Trophoblast cell (in vitro differentiated cells and primary cell): Measurements from ENCODE around the gene PDE6B.

Experiments used
- DNase-seq, 2 donors: peaks; one replicate each; pipeline ENCODE4 v3.0.0-alpha.2; 2016
- H2AFZ ChIP-seq: 2 replicates; pipeline ENCODE4 v1.6.1; 2013; ENCODE audit warnings: low read length, moderate library complexity, mild to moderate bottlenecking; ENCODE audit not compliant: insufficient read depth, poor library complexity
- H2AK5ac ChIP-seq: 2 replicates; pipeline ENCODE4 v1.6.1; 2013; ENCODE audit warnings: mild to moderate bottlenecking, low read length
- H2BK120ac ChIP-seq: 2 replicates; pipeline ENCODE4 v1.6.1; 2013; ENCODE audit warnings: low read length, mild to moderate bottlenecking, moderate library complexity; ENCODE audit not compliant: insufficient read depth, poor library complexity
- H2BK12ac ChIP-seq: 2 replicates; pipeline ENCODE4 v1.6.1; 2013; ENCODE audit warnings: mild to moderate bottlenecking, low read length, moderate library complexity
- H2BK5ac ChIP-seq: 2 replicates; pipeline ENCODE4 v1.6.1; 2013; ENCODE audit warnings: low read length, low read depth, moderate library complexity, mild to moderate bottlenecking; ENCODE audit not compliant: poor library complexity
- H3K14ac ChIP-seq: 2 replicates; pipeline ENCODE4 v1.6.1; 2013; ENCODE audit warnings: mild to moderate bottlenecking, low read length
- H3K18ac ChIP-seq: 2 replicates; pipeline ENCODE4 v1.6.1; 2013; ENCODE audit warnings: mild to moderate bottlenecking, low read length
- H3K23ac ChIP-seq: 2 replicates; pipeline ENCODE4 v1.6.1; 2013; ENCODE audit warnings: low read length
- H3K27ac ChIP-seq: 2 replicates; pipeline ENCODE4 v1.5.1; 2013; ENCODE audit warnings: low read depth, mild to moderate bottlenecking, inconsistent platforms, low read length, moderate library complexity
- H3K27me3 ChIP-seq: 2 replicates; pipeline ENCODE4 v1.6.1; 2013; ENCODE audit warnings: inconsistent platforms, mild to moderate bottlenecking, low read length, moderate library complexity; ENCODE audit not compliant: insufficient read depth
- H3K36me3 ChIP-seq, 2 experiments: 1 replicate in 1 of 2; 2 replicates in 1 of 2; pipeline ENCODE4 v1.6.1; 2013; ENCODE audit warnings: low read length in 2 of 2, mild to moderate bottlenecking in 2 of 2, moderate library complexity in 1 of 2; ENCODE audit not compliant: insufficient read depth in 2 of 2, control insufficient read depth in 1 of 2
- H3K4ac ChIP-seq: 2 replicates; pipeline ENCODE4 v1.6.1; 2013; ENCODE audit warnings: low read depth, mild to moderate bottlenecking, low read length, moderate library complexity
- H3K4me1 ChIP-seq, 2 experiments: 1 replicate in 1 of 2; 2 replicates in 1 of 2; pipeline ENCODE4 v1.6.1; 2013; ENCODE audit warnings: low read length in 2 of 2, mild to moderate bottlenecking in 2 of 2, moderate library complexity in 1 of 2; ENCODE audit not compliant: insufficient read depth in 2 of 2, control insufficient read depth in 1 of 2
- H3K4me2 ChIP-seq: 2 replicates; pipeline ENCODE4 v1.6.1; 2013; ENCODE audit warnings: inconsistent platforms, mild to moderate bottlenecking, low read length, moderate library complexity
- H3K4me3 ChIP-seq: 2 replicates; pipeline ENCODE4 v1.5.1; 2013; ENCODE audit warnings: mild to moderate bottlenecking, low read depth, low read length, inconsistent platforms
- H3K79me1 ChIP-seq: one replicate; pipeline ENCODE4 v1.6.1; 2013; ENCODE audit warnings: low read length
- H3K79me2 ChIP-seq: 2 replicates; pipeline ENCODE4 v1.6.1; 2013; ENCODE audit warnings: low read length, mild to moderate bottlenecking; ENCODE audit not compliant: control insufficient read depth, insufficient read depth, poor library complexity
- H3K9ac ChIP-seq: 2 replicates; pipeline ENCODE4 v1.6.1; 2013; ENCODE audit warnings: mild to moderate bottlenecking, low read length
- H3K9me3 ChIP-seq: 2 replicates; pipeline ENCODE4 v1.6.1; 2013; ENCODE audit warnings: low read depth, mild to moderate bottlenecking, control low read depth, inconsistent platforms, low read length; ENCODE audit not compliant: insufficient read depth
- H4K12ac ChIP-seq: 2 replicates; pipeline ENCODE4 v1.6.1; 2013; ENCODE audit warnings: low read depth, mild to moderate bottlenecking, low read length, moderate library complexity
- H4K8ac ChIP-seq: 2 replicates; pipeline ENCODE4 v1.6.1; 2013; ENCODE audit warnings: low read depth, mild to moderate bottlenecking, low read length, moderate library complexity
- H4K91ac ChIP-seq: one replicate; pipeline ENCODE4 v1.6.1; 2013; ENCODE audit warnings: low read depth, mild to moderate bottlenecking, low read length, moderate library complexity
- WGBS: extraction: QIAGEN DNeasy Blood & Tissue Kit; methylation state at CpG from one replicate; pipeline ENCODE4 v1.1.7; 2013; ENCODE audit warnings: missing lambda C conversion rate; ENCODE audit not compliant: insufficient read length, insufficient coverage; ENCODE audit errors: extremely low coverage; 5-methylcytosine and 5-hydroxymethylcytosine counted together

The PDE6B gene

GRCh38 chr4:680928-681645 lies 55.7 kb downstream of the PDE6B start:
- Histone ChIP-seq H3K36me3 (no peaks in the 10 kb centered on the region), H3K4me3 (peak overlapping the region; percentile 66), H3K14ac (no peak overlapping the region), H2BK5ac (no peak overlapping the region), H2AFZ (no peak overlapping the region), H3K79me1 (no peaks in the 10 kb centered on the region), H4K91ac (peak overlapping the region; percentile 36), H4K12ac (peak overlapping the region; percentile 36), H3K9ac (no peak overlapping the region), H3K18ac (no peak overlapping the region), H2AK5ac (no peak overlapping the region), H3K9me3 (peaks cover 2% of the 10 kb centered on the region), H3K27me3 (no peaks in the 10 kb centered on the region), H3K4me2 (peak overlapping the region; percentile 84), H3K4me1 (peaks cover 7 to 15% of the 10 kb centered on the region in 2 experiments), H3K27ac (no peak overlapping the region), H4K8ac (peak overlapping the region; percentile 77), H3K79me2 (no peaks in the 10 kb centered on the region), H2BK120ac (no peak overlapping the region), H3K4ac (no peak overlapping the region), H2BK12ac (no peak overlapping the region), H3K23ac (no peak overlapping the region)
- WGBS: no CpG with 5 or more reads among the region's 62 CpGs
- DNase-seq: peak in 1 of 2 donors; percentile 48

- DNase-seq: peak; percentile 85 to 90
- peaks cover 9 to 18% of the 10 kb centered on the region in 2 experiments for H3K4me1 ChIP-seq
- H2AK5ac ChIP-seq: no peak overlapping the region
- peaks cover 2% of the 10 kb centered on the region for H3K9me3 ChIP-seq
- H2BK120ac ChIP-seq: no peak overlapping the region
- no peak overlapping the region for H2AFZ ChIP-seq
- H3K9ac ChIP-seq: no peak overlapping the region
- WGBS: no CpG with 5 or more reads among the region's 58 CpGs
- H4K8ac ChIP-seq: no peak overlapping the region
- H3K14ac ChIP-seq: no peak overlapping the region
- H2BK12ac ChIP-seq: no peak overlapping the region
- H3K79me2 ChIP-seq: no peaks in the 10 kb centered on the region
- no peak overlapping the region for H3K18ac ChIP-seq
- no peak overlapping the region for H3K23ac ChIP-seq
- no peak overlapping the region for H3K4ac ChIP-seq
- H3K4me2 ChIP-seq: no peak overlapping the region
- H4K91ac ChIP-seq: no peak overlapping the region
- no peaks in the 10 kb centered on the region for H3K36me3 ChIP-seq
- no peaks in the 10 kb centered on the region for H3K27me3 ChIP-seq
- no peak overlapping the region for H4K12ac ChIP-seq
- peaks cover 2% of the 10 kb centered on the region for H3K79me1 ChIP-seq
- no peak overlapping the region for H3K27ac ChIP-seq
- no peak overlapping the region for H2BK5ac ChIP-seq
- no peak overlapping the region for H3K4me3 ChIP-seq
These were observed 56.5 kb downstream of the PDE6B start for GRCh38 chr4:681736-682451.

GRCh38 chr4:682490-683172 lies 57.3 kb downstream of the PDE6B start:
- Histone ChIP-seq H3K9me3 (peaks cover 2% of the 10 kb centered on the region), H2BK5ac (no peak overlapping the region), H3K14ac (no peak overlapping the region), H3K36me3 (no peaks in the 10 kb centered on the region), H3K23ac (no peak overlapping the region), H2BK12ac (no peak overlapping the region), H3K4me2 (no peak overlapping the region), H2AFZ (no peak overlapping the region), H3K27me3 (no peaks in the 10 kb centered on the region), H4K12ac (no peak overlapping the region), H3K4ac (no peak overlapping the region), H2BK120ac (no peak overlapping the region), H3K4me3 (no peak overlapping the region), H2AK5ac (no peak overlapping the region), H3K27ac (no peak overlapping the region), H3K18ac (no peak overlapping the region), H4K91ac (no peak overlapping the region), H4K8ac (no peak overlapping the region), H3K4me1 (peaks cover 13 to 25% of the 10 kb centered on the region in 2 experiments), H3K79me2 (no peaks in the 10 kb centered on the region), H3K79me1 (peaks cover 5% of the 10 kb centered on the region), H3K9ac (no peak overlapping the region)
- WGBS: no CpG with 5 or more reads among the region's 23 CpGs
- peak in 1 of 2 donors; percentile 31 for DNase-seq

- H3K4ac ChIP-seq: no peak overlapping the region
- no peak overlapping the region for H3K4me2 ChIP-seq
- no peak overlapping the region for H4K8ac ChIP-seq
- no CpG with 5 or more reads among the region's 25 CpGs for WGBS
- no peak overlapping the region for H4K91ac ChIP-seq
- peaks cover 11% of the 10 kb centered on the region for H3K79me1 ChIP-seq
- H3K79me2 ChIP-seq: no peaks in the 10 kb centered on the region
- no peak overlapping the region for H3K27ac ChIP-seq
- H2BK120ac ChIP-seq: no peak overlapping the region
- H3K14ac ChIP-seq: no peak overlapping the region
- no peak overlapping the region for H3K9ac ChIP-seq
- H2BK5ac ChIP-seq: no peak overlapping the region
- no peak for DNase-seq
- no peaks in the 10 kb centered on the region for H3K27me3 ChIP-seq
- H3K4me3 ChIP-seq: no peak overlapping the region
- no peak overlapping the region for H2BK12ac ChIP-seq
- no peak overlapping the region for H4K12ac ChIP-seq
- no peak overlapping the region for H2AK5ac ChIP-seq
- H3K23ac ChIP-seq: no peak overlapping the region
- no peak overlapping the region for H3K18ac ChIP-seq
- H3K36me3 ChIP-seq: no peaks in the 10 kb centered on the region
- peaks cover 2% of the 10 kb centered on the region for H3K9me3 ChIP-seq
- H3K4me1 ChIP-seq: peaks cover 19 to 29% of the 10 kb centered on the region in 2 experiments
- no peak overlapping the region for H2AFZ ChIP-seq
These were observed 58.0 kb downstream of the PDE6B start for GRCh38 chr4:683247-683897.
